ENCODE measurements around the gene MYO7B.

Gene MYO7B

DNA sequence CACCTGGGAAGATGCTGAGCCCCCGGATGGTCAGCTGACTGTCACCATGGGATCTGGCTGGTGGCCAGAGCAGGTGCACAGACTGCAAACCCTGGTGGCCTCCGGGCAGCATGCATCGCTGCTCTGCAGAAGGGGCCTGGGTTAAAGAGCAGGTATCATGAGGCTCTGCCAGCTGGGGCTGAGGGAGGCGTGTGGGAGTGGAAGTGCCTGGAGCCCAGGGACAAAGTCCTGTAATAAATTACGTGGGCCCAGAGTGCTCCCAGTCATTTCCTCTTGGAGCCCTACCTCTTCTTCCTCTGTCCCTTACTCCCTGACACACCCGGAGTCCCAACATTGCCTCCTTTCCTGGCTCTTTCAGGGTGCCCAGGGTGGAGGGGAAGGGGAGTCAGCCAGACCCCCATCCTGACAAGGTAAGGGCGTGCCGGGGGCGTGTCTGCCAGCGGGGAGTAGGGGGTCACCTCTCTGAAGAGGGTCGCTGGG lies at the start of gene MYO7B:
TSS of gene MYO7B (plus strand) at position 262 of the 480 bp plus-strand sequence. CDS start 24,040 bp downstream, outside the sequence.
- DNase-seq (ENCODE audit: low read depth) = no peak

DNA sequence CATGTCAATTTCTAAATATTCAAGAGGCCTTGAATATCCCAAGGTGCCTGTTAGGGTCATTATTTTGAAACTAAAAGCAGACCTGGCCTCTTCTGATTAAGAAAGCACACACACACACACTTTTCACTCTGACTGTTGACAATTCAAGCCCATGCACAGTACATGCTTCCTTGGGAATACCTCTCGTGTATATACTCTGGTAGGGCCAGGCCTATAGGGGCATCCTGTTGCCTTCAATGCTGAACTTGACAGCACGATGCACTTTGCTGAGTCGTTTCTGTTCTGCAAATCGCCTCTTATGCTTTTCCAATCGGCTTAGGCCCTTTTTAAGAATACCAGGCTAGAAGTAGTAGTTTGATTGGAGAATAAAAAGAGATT lies 49.8 kb upstream of the MYO7B start:
- no peak for DNase-seq (ENCODE audit: low read depth)

DNA sequence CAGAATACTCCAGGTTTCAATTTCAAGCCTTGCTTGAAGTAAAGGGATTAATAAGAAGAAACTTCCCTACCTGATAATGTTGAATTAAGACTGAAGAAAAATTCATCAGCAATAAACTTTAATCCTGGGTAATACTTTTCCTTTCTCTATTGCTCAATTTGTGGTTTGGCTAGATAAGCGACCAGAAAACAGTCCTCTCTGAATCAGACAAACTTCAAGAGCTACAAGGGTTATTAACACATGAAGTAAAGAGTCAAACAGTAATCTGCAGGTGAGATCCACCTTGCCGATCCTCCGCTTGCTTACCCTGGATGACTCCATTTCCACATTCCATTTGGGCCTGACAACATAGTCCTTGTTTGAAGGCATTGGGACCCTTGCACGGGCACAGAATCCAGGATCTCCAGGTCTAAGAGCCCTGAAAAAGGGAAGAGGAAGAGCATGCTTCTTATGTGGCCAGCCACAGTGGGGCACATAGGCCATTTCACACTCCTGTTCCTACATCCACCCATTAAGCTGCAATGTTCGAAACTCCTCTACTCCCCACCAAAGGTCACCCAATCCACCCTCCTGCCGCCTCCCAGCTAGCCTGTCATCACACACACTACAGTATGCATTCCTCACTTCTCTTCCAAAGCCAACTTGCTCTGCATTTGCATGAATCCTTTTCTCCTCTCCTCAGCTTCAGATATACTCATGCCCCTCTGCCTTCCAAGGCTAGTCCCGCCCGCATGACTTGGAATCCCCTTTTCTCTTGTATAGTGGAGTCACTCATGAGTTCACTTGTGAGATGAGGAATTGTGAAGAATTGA lies 49.0 kb upstream of the MYO7B start:
- no peak for DNase-seq (ENCODE audit: low read depth)

DNA sequence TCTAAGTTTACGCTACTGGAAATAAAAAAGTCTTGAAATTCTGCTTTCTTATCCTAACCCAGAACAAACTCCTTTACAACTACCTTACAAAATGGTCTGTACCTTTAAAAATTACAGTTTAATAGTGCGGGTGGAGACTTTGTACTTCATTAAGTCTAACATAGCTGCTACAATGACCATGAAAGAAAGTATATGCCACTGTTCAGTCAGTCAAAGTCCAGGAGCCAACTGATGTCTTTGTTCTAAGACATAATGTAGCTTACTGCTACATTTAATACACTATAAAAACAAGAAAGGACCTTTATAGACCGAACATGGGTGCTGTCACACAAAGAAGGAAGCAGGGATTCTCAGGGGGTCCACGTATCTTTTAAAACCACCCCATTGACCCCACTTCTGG lies 45.2 kb upstream of the MYO7B start:
- DNase-seq (ENCODE audit: low read depth) = no peak

DNA sequence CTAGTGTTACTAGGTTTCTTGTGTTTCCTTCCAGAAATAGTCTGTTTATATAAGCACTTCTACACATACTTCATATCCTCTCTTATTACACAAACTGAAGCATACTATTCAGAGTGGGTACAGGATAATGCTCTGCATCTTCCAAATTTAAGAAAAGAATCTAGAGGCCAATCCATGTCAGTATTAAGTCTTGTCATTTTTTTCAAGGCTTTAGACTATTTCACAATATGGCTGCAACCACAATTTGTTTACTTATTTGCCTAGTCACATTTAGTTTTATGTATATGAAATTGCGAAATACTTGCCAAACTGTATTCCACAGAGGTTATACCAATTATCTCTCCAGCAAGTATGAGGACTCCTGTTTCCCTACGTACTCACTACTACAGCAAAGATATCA lies 37.1 kb upstream of the MYO7B start:
- DNase-seq (ENCODE audit: low read depth) = peak; percentile 65

DNA sequence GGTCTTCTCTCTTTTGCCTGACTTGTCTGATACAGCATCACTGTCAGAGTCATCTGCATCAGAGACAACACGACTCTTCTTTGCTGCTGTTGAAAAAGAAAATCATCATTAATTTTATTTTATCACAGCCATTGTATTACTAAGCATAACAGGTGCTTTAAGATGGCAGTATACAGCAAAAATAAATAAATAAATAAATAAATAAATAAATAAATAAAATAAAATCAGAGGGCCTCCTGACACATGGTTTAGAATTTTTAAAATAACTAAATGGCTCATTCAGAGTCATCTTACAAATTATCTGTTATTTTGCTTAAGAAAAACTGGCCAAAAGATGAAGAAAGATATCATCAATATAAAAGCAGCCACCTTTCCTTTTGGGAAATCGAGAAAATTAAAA lies 32.0 kb upstream of the MYO7B start:
- no peak for DNase-seq (ENCODE audit: low read depth)

DNA sequence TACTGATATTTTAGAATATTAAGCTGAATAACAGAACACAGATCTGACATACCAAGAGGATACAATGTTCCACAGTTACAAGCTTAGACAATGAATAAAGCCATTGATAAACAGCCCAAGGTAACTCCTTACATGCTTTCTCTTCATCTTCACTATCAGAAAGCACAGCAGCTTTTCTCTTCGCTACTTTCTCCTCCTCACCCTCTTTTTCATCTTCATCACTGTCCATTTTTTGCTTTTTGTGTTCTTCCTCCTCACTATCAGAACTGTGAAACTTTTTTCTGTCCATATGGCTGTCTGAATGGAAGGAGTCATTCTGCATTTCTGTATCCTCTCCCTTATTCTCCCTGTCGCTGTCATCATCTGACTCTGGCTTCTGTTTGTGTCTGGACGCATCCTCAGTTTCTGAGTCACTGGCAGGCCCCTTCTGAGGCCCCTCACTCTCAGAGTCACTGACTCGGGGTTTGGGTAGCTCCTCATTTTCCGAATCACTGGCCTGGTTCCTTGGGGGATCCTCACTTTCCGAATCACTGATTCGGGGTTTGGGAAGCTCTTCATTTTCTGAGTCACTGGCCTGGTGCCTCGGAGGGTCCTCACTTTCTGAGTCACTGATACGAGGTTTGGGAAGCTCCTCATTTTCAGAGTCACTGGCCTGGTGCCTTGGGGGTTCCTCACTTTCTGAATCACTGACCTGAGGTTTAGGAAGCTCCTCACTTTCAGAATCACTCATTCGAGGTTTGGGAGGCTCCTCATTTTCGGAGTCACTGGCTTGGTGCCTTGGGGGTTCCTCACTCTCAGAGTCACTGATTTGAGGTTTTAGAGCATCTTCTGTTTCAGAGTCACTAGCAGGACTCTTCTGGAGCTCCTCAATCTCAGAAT lies 30.7 kb upstream of the MYO7B start:
- peak; percentile 51 for DNase-seq (ENCODE audit: low read depth)

DNA sequence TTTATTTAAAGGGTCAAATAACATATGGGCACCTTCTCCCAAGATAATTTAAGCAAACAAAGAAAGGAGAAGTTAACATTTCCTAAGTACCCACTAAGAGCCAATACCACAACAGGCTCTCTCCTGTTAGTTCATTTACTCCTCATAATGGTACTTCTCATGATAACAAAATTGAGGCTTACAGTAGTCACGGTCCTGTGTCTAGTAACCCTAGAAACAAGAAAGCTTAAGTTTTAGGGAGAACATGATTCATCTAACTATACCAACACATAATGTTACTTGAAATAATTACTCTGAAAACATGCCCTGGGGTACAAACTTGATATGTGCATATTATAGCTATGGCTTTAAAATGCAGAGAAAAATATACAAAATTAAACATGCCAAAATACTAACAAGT lies 29.0 kb upstream of the MYO7B start:
- peak; percentile 31 for DNase-seq (ENCODE audit: low read depth)

DNA sequence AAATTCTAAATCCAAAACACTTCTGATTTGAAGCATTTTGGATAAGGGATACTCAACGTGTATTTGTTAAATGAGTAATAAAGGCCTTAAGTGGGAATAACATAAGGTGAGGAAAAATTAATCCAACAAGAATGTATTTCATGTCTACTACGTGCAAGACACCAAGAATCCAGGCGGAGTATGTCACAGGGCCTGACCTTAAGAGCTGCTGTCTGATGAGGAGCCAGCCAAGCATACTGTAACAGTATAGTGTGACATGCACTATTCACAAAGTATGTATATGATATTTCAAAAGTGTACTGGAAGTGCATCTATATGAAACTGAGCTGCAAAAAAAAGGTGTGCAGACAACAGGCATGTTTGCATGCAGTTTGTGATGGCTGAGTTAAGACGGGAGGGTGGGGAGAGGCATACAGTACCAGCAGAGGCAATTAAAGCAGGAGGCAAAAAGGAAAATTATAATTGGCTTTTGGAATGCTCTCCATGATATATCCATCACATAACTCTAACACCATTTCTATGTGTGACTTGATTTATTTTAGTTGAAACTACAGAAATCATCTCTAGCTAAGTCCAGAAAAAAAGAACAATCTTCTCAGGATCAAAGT lies 27.4 kb upstream of the MYO7B start:
- no peak for DNase-seq (ENCODE audit: low read depth)

DNA sequence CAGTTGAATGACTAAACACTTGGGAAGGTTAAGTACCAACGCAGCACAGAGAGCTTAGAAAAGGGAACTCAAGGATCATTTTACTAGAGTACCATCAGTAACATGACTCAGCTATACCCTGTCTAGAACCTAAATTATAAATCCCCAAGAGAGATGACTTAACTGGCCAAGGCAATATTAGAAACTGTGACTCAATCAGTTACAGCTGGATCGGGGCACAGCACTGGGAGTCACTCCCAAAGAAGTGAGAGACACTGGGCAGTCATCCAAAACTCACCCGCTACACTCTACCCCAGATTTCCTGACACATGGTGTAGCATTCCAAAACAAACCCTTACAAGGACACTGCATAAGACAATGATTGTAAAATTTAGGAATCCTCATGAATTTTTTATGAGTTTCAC lies 26.9 kb upstream of the MYO7B start:
- DNase-seq (ENCODE audit: low read depth) = peak; percentile 100

DNA sequence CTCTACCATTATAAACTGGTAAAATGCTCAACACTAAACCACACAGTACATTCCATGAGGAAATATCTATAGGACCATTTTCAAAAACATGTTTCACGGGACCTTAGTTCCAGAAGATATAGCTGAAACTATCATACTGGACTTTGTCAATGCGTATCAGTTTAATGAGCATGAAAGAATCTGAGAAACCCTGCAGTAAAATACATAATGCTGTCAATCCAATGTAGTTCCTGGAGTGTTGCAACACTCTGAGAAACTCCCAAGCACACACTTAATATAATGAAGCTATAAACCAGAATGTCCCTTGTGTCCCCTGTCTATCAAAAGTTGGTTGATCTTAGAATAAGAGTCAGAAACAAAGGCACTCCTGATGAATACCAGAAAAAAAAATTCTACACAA lies 25.4 kb upstream of the MYO7B start:
- DNase-seq (ENCODE audit: low read depth) = peak; percentile 27

DNA sequence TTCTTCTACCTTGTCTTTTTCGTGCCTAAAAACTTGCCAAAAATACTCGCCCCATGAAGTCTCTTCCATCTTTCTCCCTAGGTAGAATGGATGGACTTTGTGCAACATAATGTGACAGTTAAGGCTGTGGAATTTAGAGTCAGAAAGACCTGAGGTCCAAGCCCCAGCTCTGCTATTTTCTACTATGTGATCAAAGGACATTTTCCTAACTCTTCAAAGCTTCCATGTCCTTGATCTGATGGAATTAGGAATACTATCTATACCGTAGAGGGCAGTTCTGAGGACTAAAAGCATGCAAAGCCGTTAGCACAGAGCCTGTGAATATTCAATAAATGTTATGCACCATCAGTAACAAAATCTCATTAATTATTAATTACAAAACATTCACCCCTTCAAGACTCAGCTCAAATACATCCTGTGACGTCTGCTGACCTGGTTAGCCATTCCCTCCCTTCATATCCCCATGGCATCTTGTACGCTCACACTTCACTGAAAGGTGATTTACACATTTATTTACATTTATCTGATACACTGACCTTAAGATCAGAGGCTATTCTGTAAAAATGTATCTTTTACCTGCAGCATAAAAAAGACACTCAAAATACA lies 24.3 kb upstream of the MYO7B start:
- DNase-seq (ENCODE audit: low read depth) = no peak

DNA sequence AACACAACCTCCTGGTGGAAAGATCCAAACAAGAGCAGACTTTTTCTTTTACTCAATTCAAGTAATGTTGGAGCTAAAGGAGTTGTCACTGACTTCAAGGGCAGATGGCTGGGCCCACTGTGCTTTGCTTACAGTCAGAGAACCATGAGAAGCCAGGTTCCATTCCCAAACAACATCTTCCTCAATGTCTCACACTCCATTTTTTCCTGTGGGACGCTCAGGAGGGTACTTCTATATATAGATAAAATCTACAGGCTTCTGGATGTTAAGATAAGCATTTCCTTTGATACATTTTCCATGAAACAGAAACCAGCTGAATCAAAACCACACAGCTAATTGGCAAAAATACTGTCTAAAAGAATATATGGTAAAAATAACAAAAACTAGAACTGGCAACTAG lies 23.6 kb upstream of the MYO7B start:
- peak; percentile 6 for DNase-seq (ENCODE audit: low read depth)

DNA sequence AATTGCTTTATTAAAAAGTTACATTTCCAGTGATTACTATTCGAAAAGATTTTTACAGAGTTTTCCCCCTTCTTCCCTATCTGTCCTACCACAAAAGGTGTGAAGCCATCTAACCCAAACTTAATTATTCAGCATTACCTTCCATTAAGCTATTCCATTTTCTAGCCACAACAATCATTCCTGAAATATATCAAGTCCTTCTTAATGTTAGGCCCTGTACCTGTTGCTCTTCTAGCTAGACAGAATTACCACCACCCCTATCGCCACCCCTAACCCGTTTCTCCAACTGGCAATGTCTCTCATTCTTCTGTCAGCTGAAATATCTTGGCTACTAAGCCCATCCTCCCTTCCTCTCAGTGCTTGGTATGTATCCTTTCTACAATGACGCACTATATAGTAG lies 23.1 kb upstream of the MYO7B start:
- DNase-seq (ENCODE audit: low read depth) = no peak

DNA sequence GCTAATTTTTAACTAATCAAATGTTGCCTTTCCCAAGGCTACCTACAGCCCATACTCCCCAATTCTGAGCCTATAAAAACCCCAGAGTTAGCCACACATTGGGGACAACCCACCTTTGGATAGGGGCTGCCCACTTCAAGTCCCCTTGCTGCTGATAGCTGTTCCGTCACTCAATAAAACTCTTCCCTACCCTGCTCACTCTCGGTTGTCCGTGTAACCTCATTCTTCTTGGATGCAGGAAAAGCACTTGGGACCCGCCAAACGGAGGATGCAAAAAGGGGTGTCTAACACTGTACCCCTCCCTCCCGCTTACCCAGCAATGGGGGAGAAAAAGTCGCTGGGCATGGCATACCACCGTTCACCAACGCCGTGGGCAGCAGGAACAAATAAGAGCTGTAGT lies 21.4 kb upstream of the MYO7B start:
- DNase-seq (ENCODE audit: low read depth) = no peak

DNA sequence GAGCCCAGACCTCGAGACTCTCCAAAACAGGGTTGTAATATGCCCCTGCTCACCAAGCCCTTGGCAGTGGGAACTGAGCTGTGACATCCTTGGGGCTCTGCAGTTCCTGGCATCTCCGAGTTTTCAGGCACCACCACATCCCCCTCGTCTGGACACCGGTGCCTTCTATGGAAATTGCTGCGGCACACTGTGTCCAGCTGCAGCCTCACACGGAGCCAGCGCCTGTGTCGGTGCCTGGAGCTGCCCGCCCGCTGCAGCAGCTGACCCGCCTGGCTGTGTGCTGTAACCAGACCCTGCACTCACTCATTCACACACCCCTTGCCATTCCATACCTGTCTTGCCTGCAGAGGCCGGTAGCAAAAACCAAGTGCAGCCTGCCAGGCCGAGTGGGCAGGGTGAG lies 21.0 kb upstream of the MYO7B start:
- DNase-seq (ENCODE audit: low read depth) = no peak

DNA sequence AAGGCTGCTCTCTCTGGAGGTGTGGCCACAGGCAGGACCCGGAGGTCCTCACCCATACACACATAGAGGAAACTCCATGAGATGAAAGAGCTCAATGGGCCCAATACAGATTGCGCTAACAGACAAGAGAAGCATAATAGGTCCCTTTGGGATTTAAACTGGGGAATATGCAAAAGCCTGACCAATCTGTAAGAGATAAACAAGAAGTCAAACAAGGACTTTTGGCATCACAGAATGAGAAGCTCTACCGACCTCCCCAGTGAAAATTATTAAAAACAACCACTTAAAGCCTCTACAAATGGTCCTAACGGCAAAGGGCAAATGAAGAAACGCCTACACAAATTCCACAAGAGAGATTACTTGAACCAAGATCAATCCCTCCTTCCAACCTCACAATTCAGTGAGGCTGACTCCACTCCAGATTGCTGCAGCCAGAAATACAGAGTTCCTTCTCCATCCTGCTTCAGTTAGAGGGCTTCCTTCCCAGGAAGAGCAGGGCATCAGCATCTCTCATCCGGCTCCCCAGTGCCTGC lies 20.0 kb upstream of the MYO7B start:
- no peak for DNase-seq (ENCODE audit: low read depth)

DNA sequence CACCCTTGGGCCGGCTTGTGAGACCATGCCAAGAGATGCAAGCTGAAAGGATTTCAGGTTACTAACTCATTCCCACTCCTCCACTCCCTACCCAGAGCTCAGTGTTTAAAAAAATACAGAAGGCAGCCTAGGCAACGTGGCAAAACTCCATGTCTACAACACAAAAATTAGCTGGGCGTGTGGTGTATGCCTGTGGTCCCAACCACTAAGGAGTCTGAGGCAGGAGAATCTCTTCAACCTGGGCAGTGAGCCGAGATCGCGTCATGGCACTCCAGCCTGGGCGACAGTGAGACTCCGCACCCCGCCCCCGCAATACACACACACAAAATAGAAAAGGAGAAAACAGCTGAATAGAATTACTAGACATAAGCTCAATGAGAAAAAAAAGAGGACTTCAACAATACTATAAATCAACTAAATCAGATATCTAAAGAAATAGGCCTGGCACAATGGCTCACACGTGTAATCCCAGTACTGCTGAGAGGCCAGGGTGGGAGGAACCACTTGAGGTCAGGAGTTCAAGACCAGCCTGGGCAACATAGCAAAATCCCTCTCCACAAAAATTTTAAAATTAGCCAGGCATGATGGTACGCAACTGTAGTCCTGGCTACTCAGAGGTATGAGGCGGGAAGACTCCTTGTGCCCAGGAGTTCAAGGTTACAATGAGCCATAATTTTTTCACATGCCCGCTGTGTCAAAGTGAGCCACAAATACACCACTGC lies 19.3 kb upstream of the MYO7B start:
- peak; percentile 88 for DNase-seq (ENCODE audit: low read depth)

DNA sequence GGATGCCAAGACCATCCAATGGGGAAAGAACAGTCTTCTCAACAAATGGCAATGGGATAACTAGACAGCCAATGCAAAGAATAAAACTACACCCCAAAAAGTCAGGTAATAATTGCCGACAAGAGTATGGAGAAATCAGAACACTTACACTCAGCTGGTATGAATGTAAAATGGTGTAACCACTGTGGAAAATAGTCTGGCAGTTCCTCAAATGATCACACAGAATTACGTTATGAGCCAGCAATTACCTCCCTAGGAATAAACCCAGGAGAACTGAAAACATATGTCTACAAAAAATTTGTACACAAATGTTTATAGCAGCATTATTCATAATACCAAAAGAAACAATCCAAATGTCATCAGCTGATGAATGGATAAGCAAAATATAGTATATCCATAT lies 18.0 kb upstream of the MYO7B start:
- no peak for DNase-seq (ENCODE audit: low read depth)

DNA sequence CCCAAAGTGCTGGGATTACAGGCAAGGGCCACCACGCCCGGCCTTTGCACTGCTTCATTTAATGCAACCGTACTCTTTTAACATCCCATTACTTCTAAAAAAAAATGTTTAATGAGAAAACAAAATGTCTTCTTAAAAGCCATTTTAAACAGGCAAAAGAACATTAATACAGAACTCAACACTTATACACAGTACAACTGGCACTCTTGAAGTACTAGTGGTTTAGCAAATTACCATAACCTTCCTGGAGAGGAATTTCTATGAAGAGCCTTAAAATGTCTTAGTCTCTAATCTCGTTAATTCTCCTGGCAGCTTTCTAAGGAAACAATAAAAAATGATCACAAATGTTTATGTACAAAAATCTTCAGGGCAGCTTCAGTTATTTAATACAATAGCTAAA lies 15.1 kb upstream of the MYO7B start:
- no peak for DNase-seq (ENCODE audit: low read depth)

DNA sequence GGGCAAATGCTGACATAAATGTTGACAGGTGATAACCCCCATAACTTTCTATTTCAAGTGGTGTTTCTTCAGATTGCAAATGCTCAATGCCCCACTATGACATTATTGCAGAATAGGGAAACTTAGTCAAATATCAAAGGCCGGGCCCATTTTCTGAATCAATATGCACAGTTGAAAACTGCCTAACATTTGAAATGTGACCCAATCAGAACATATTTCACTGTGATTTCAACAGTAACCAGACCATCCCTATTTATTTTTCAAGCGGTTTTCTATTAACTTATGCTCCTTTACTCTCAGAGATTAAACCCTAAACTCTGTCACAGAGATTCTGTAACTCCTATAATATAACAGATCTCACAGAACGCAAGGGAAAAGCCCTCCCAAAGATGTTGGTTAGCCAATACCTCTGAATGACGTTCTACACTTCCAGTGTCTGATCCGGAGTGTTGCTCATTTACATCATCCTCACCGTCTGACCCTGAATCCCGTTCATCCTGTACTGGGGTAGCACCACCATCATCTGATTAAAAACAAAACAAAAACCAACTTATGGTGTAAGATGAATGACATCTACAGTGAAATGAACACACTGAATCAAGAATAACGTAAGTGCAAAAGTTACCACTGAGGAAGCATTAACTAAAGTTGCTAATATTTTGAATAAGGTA lies 12.1 kb upstream of the MYO7B start:
- DNase-seq (ENCODE audit: low read depth) = no peak
